ENCODE results near the gene FFAR1.

FFAR1 gene

GRCh38 chr19:35332817-35333216, 14.9 kb upstream of the FFAR1 start:
- 0 out of 2 replicates have a peak, but pooled peaks have one; percentile 39 for TF ChIP-seq TAF1 (IDR thresholded peaks at IDR 0.05; ENCODE audit: borderline replicate concordance, low read depth, low read length)
- peak; percentile 85 for TF ChIP-seq POLR2AphosphoS5 (IDR thresholded peaks at IDR 0.05; ENCODE audit: low read depth, low read length)
- TF ChIP-seq POLR2A (IDR thresholded peaks at IDR 0.05; ENCODE audit: low read depth, low read length), result peak; percentile 81
- peak; percentile 98 for FAIRE-seq

GRCh38 chr19:35334144-35334753, 13.5 kb upstream of the FFAR1 start:
- FAIRE-seq (peak; percentile 58), DNase-seq (ENCODE audit: insufficient read length) (no peak)
- TF ChIP-seq POLR2A (IDR thresholded peaks at IDR 0.05; ENCODE audit: low read depth, low read length), result peak; percentile 54
- 0 out of 2 replicates have a peak, but pooled peaks have one; percentile 48 for TF ChIP-seq POLR2AphosphoS5 (IDR thresholded peaks at IDR 0.05; ENCODE audit: low read depth, low read length)
- TF ChIP-seq TAF1 (IDR thresholded peaks at IDR 0.05; ENCODE audit: borderline replicate concordance, low read depth, low read length), result no peak

More at GRCh38 chr19:35332817-35333216, 14.9 kb upstream of the FFAR1 start:
- DNase-seq (ENCODE audit: insufficient read length), result no peak

DNA sequence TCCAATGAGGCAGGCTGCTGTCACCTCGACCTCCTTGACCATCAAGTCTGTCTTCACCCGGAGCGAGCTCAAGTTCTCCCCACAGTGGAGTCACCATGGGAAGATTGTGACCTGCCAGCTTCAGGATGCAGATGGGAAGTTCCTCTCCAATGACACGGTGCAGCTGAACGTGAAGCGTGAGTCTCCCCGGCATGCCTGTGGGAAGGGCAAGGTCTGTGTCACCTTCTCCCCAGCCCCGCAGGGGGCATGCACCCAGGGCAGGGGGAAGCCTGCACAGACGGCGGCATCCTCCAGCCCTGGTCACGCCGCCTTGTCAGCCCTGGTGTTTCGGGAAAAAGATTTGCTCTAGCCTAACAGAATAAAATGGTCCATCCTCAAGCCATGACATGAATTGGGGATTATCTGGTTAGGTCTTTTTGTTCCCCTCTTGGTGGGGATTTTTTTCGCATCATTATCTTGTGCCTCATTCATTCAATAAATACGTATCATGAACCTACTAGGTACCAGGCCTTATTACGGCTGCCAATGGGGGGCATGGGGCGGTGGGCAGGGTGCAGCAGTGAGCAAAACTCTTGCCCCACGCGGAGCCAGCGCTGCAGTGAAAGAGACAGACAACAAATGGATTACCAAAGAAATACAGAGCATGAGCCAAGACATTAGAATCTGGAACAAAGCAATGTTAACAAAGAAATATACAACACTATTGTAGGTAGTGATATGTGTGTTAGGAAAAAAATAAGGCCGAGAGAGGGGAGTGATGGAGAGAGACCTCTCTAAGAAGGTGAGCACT, 11.3 kb upstream of the FFAR1 start:
- no peak for DNase-seq (ENCODE audit: insufficient read length)
- peak; percentile 51 for FAIRE-seq
- TF ChIP-seq POLR2AphosphoS5 (IDR thresholded peaks at IDR 0.05; ENCODE audit: low read depth, low read length), result no peak; the same call in 1 of the 2 replicates
- TF ChIP-seq POLR2A (IDR thresholded peaks at IDR 0.05; ENCODE audit: low read depth, low read length), result no peak
- no peak for TF ChIP-seq TAF1 (IDR thresholded peaks at IDR 0.05; ENCODE audit: borderline replicate concordance, low read depth, low read length)

DNA sequence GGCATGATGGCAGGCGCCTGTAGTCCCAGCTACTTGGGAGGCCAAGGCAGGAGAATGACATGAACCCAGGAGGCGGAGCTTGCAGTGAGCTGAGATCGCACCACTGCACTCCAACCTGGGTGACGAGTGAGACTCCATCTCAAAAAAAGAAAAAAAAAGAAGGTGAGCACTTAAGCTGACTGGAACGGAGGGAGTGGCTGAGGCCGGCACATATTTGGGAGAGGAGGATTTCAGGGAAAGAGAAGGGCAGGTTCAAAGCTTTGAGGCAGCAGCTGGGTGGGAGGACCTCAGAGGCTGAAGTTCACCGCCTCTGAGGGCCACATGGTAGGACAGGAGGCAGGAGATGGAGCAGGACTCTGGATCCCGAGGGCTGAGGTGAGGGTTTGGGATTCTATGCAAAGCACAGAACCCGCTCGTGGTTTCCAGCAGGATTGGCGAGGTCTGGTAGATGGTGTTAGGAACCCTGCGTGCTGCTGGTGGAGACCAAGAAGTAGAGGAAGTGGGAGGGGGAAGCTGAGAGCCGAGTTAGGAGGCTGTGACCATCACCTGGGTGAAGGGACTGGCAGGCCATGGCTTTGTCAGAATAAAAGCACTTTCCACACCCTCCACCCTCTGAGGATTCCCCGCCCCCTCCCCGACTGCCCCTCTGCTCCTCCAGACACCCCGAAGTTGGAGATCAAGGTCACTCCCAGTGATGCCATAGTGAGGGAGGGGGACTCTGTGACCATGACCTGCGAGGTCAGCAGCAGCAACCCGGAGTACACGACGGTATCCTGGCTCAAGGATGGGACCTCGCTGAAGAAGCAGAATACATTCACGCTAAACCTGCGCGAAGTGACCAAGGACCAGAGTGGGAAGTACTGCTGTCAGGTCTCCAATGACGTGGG, 10.4 kb upstream of the FFAR1 start:
- DNase-seq (ENCODE audit: insufficient read length) (no peak), FAIRE-seq (peak; percentile 73)
- TF ChIP-seq TAF1 (IDR thresholded peaks at IDR 0.05; ENCODE audit: borderline replicate concordance, low read depth, low read length) (no peak), POLR2AphosphoS5 (IDR thresholded peaks at IDR 0.05; ENCODE audit: low read depth, low read length) (peak; percentile 54), POLR2A (IDR thresholded peaks at IDR 0.05; ENCODE audit: low read depth, low read length) (0 out of 2 replicates have a peak, but pooled peaks have one; percentile 16)

GRCh38 chr19:35337984-35338296, 9.8 kb upstream of the FFAR1 start:
- no peak for DNase-seq (ENCODE audit: insufficient read length)
- TF ChIP-seq POLR2A (IDR thresholded peaks at IDR 0.05; ENCODE audit: low read depth, low read length) (no peak), TAF1 (IDR thresholded peaks at IDR 0.05; ENCODE audit: borderline replicate concordance, low read depth, low read length) (no peak), POLR2AphosphoS5 (IDR thresholded peaks at IDR 0.05; ENCODE audit: low read depth, low read length) (no peak)
- no peak for FAIRE-seq

- no peak for FAIRE-seq
- TF ChIP-seq POLR2AphosphoS5 (IDR thresholded peaks at IDR 0.05; ENCODE audit: low read depth, low read length), result 0 out of 2 replicates have a peak, but pooled peaks have one; percentile 5
- no peak for TF ChIP-seq POLR2A (IDR thresholded peaks at IDR 0.05; ENCODE audit: low read depth, low read length)
- no peak for DNase-seq (ENCODE audit: insufficient read length)
Measured at GRCh38 chr19:35340431-35340830, 7.3 kb upstream of the FFAR1 start.

DNA sequence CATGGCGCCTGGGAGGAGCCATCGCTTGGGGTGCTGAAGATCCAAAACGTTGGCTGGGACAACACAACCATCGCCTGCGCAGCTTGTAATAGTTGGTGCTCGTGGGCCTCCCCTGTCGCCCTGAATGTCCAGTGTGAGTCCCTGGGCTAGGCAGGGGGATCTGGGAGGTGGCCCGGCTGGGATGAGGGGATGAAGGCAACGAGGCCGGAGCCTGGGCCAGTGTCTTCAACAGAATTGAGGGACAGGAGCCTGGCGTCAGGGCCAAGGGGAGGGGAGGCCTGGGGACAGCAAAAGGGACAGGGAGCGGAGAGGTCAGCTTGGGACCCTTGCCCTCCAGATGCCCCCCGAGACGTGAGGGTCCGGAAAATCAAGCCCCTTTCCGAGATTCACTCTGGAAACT, 6.7 kb upstream of the FFAR1 start:
- DNase-seq (ENCODE audit: insufficient read length) (no peak), FAIRE-seq (no peak)
- TF ChIP-seq POLR2AphosphoS5 (IDR thresholded peaks at IDR 0.05; ENCODE audit: low read depth, low read length), result no peak
- no peak for TF ChIP-seq TAF1 (IDR thresholded peaks at IDR 0.05; ENCODE audit: borderline replicate concordance, low read depth, low read length)
- no peak for TF ChIP-seq POLR2A (IDR thresholded peaks at IDR 0.05; ENCODE audit: low read depth, low read length)

GRCh38 chr19:35341565-35342225, 6.0 kb upstream of the FFAR1 start:
- DNase-seq (ENCODE audit: insufficient read length), result no peak
- TF ChIP-seq POLR2A (IDR thresholded peaks at IDR 0.05; ENCODE audit: low read depth, low read length) (peak; percentile 39; the same call in 1 of the 2 replicates), POLR2AphosphoS5 (IDR thresholded peaks at IDR 0.05; ENCODE audit: low read depth, low read length) (0 out of 2 replicates have a peak, but pooled peaks have one; percentile 16), TAF1 (IDR thresholded peaks at IDR 0.05; ENCODE audit: borderline replicate concordance, low read depth, low read length) (no peak)
- FAIRE-seq, result no peak

DNA sequence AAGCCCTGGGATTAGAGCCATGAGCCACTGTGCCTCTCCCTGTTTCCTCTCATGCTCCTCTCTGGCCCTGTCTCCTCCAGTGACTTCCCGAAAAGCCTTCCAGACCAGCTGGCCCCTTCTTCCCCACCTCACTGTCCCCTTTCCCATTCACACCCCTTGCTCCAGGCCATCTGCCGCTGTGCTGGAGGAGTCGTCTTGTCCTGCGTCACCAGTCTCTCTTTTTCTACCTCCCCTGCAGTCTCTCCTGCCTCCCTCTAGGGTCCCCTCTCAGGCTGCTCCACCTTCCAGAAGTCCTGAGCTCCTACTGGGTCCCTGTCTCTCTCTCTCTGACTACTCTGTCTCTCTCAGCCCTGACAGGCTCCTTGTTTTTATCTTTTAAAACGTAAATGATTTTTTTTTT, 5.3 kb upstream of the FFAR1 start:
- TF ChIP-seq POLR2A (IDR thresholded peaks at IDR 0.05; ENCODE audit: low read depth, low read length), result no peak
- 0 out of 2 replicates have a peak, but pooled peaks have one; percentile 21 for TF ChIP-seq POLR2AphosphoS5 (IDR thresholded peaks at IDR 0.05; ENCODE audit: low read depth, low read length)
- no peak for TF ChIP-seq TAF1 (IDR thresholded peaks at IDR 0.05; ENCODE audit: borderline replicate concordance, low read depth, low read length)
- FAIRE-seq (no peak), DNase-seq (ENCODE audit: insufficient read length) (no peak)

DNA sequence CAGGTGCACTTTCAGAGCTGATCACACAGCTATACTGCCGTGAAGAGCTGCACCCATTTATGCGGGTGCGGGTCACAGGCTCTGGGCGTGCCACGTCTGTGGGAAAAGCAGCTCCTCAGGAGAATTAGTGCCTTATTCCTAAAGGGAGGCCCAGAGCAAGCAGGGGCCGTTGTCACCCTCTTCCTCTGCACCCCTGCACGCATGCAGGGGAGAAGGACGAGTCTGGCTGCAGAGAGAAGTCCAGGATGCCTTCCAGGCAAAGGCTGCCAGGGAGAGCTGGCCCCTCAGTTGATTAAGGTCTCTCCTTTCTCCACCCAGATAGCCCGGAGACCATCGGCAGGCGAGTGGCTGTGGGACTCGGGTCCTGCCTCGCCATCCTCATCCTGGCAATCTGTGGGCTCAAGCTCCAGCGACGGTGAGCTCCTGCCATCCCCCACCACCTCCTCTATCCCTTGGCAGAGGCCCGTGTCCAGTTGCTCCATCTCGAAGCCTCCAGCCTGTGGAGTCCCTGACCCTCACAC, 3.1 kb upstream of the FFAR1 start:
- DNase-seq (ENCODE audit: insufficient read length) (no peak), FAIRE-seq (no peak)
- TF ChIP-seq TAF1 (IDR thresholded peaks at IDR 0.05; ENCODE audit: borderline replicate concordance, low read depth, low read length) (no peak), POLR2AphosphoS5 (IDR thresholded peaks at IDR 0.05; ENCODE audit: low read depth, low read length) (peak; percentile 65)

Measured in GM12892 (cell line).